Cardiac muscle cell (in vitro differentiated cells and primary cell): ENCODE measurements around the gene HIF1AN. TPM values are rescaled to one million over a fixed set of nuclear protein-coding genes. Genes with fewer than 3 reads are reported as not detected.

Experiments
- DNase-seq, 2 donors: peaks; one replicate each; pipeline versions ENCODE4 v3.0.0 to v3.0.0-alpha.2; 2010 to 2017; ENCODE audit warnings: low read depth in 1 of 2, low spot score in 1 of 2
- H3K27ac ChIP-seq: fragments of 200-600 bp; sonication (generic); 2 replicates; pipeline ENCODE4 v1.5.1; 2016
- H3K27me3 ChIP-seq: fragments of 200-600 bp; sonication (generic); 2 replicates; pipeline ENCODE4 v1.6.0; 2016; ENCODE audit warnings: control low read depth
- H3K36me3 ChIP-seq: fragments of 200-600 bp; sonication (generic); 2 replicates; pipeline ENCODE4 v1.5.1; 2016; ENCODE audit warnings: control low read depth
- H3K4me1 ChIP-seq: fragments of 200-600 bp; sonication (generic); 2 replicates; pipeline ENCODE4 v1.8.1; 2017; ENCODE audit warnings: low read depth, mild to moderate bottlenecking, mixed run types
- H3K4me3 ChIP-seq: fragments of 200-600 bp; sonication (generic); 2 replicates; pipeline ENCODE4 v1.5.1; 2016; ENCODE audit warnings: mild to moderate bottlenecking
- H3K9me3 ChIP-seq: fragments of 200-600 bp; sonication (generic); 2 replicates; pipeline ENCODE4 v1.5.1; 2017; ENCODE audit warnings: low read depth, mild to moderate bottlenecking, control low read depth
- CTCF ChIP-seq: IDR thresholded peaks from 2 replicates; pipeline ENCODE4 v1.5.1; 2012; ENCODE audit warnings: low read depth, mild to moderate bottlenecking, low read length
- polyA plus RNA-seq: library from polyadenylated mRNA; unstranded; fragments of >200 nt; fragmentation: Nextera tagmentation; extraction: Ambion mirVana; gene quantifications from 2 replicates; pipeline ENCODE4 v1.2.1, GENCODE V29; 2016
- total RNA-seq: library from RNA; depleted of rRNA; stranded (reverse); fragments of >200 nt; gene quantifications from 2 replicates; pipeline ENCODE4 v1.2.3, GENCODE V29; 2016

Gene HIF1AN
- total RNA-seq: 16.6 and 20.3 TPM in 2 replicates
- 37.4 and 40.2 TPM in 2 replicates for polyA plus RNA-seq

GRCh38 chr10:100535715-100536353, at the start of gene HIF1AN:
HIF1AN (plus strand) TSS chr10:100535943; CDS start chr10:100535959, 16 bp downstream.
- Histone ChIP-seq H3K27me3 (no peaks in the 10 kb centered on the region), H3K36me3 (peaks cover 13% of the 10 kb centered on the region), H3K4me3 (peak within 1 kb of the TSS; percentile 99), H3K27ac (no peak within 1 kb of the TSS), H3K9me3 (no peaks in the 10 kb centered on the region), H3K4me1 (no peaks in the 10 kb centered on the region)
- TF ChIP-seq CTCF: peak; percentile 97
- peak; percentile 97 for DNase-seq

GRCh38 chr10:100487529-100487928, 48.2 kb upstream of the HIF1AN start:
- no peak for DNase-seq
- H3K36me3 ChIP-seq: peaks cover 15% of the 10 kb centered on the region
- H3K9me3 ChIP-seq: no peaks in the 10 kb centered on the region
- no peaks in the 10 kb centered on the region for H3K4me1 ChIP-seq
- H3K4me3 ChIP-seq: no peak overlapping the region
- H3K27me3 ChIP-seq: peaks cover 60% of the 10 kb centered on the region
- TF ChIP-seq CTCF: no peak
- H3K27ac ChIP-seq: no peak overlapping the region

- peaks cover 41% of the 10 kb centered on the region for H3K27me3 ChIP-seq
- no peaks in the 10 kb centered on the region for H3K9me3 ChIP-seq
- no peak for TF ChIP-seq CTCF
Measured at GRCh38 chr10:100489396-100489795, 46.3 kb upstream of the HIF1AN start.

GRCh38 chr10:100490531-100490930, 45.2 kb upstream of the HIF1AN start:
- TF ChIP-seq CTCF: no peak

More at GRCh38 chr10:100489396-100489795, 46.3 kb upstream of the HIF1AN start:
- no peak for DNase-seq
- no peak overlapping the region for H3K27ac ChIP-seq
- no peaks in the 10 kb centered on the region for H3K4me1 ChIP-seq
- H3K4me3 ChIP-seq: no peak overlapping the region
- peaks cover 15% of the 10 kb centered on the region for H3K36me3 ChIP-seq

GRCh38 chr10:100496567-100496966, 39.2 kb upstream of the HIF1AN start:
- TF ChIP-seq CTCF: no peak
- Histone ChIP-seq H3K4me3 (no peak overlapping the region), H3K36me3 (peaks cover 23% of the 10 kb centered on the region), H3K4me1 (no peaks in the 10 kb centered on the region), H3K9me3 (no peaks in the 10 kb centered on the region), H3K27me3 (no peaks in the 10 kb centered on the region), H3K27ac (no peak overlapping the region)
- no peak for DNase-seq

More at GRCh38 chr10:100490531-100490930, 45.2 kb upstream of the HIF1AN start:
- H3K36me3 ChIP-seq: peaks cover 16% of the 10 kb centered on the region
- H3K27ac ChIP-seq: no peak overlapping the region
- H3K27me3 ChIP-seq: peaks cover 30% of the 10 kb centered on the region
- no peaks in the 10 kb centered on the region for H3K9me3 ChIP-seq
- no peaks in the 10 kb centered on the region for H3K4me1 ChIP-seq
- H3K4me3 ChIP-seq: no peak overlapping the region
- DNase-seq: no peak
